ENCODE results near the gene KASH5. TPM values are rescaled to one million over a fixed set of nuclear protein-coding genes. Genes with fewer than 3 reads are reported as not detected.

The KASH5 gene
- total and polyA plus RNA-seq, 2 of the 13 experiments (the other 11 are each of a cell fraction or from before 2014, with no cell fraction given), result not detected

- TF ChIP-seq SETDB1 (CRISPR knock-in tag; IDR thresholded peaks at IDR 0.05; ENCODE audit: borderline replicate concordance), result no peak
- TF ChIP-seq ZMAT5 (CRISPR knock-in tag; IDR thresholded peaks at IDR 0.05; ENCODE audit: borderline replicate concordance, low read depth), result no peak
- TF ChIP-seq TBP (CRISPR knock-in tag; IDR thresholded peaks at IDR 0.05), result no peak
- TF ChIP-seq ZNF816 (CRISPR knock-in tag; IDR thresholded peaks at IDR 0.05; ENCODE audit: borderline replicate concordance), result no peak
- TF ChIP-seq ATM (IDR thresholded peaks at IDR 0.05; ENCODE audit: borderline replicate concordance), result no peak
- TF ChIP-seq SIX1 (CRISPR knock-in tag; IDR thresholded peaks at IDR 0.05; ENCODE audit: borderline replicate concordance), result no peak
- TF ChIP-seq ARID3A (IDR thresholded peaks at IDR 0.05; ENCODE audit: low read depth, low read length), result no peak
- TF ChIP-seq ZNF672 (CRISPR knock-in tag; IDR thresholded peaks at IDR 0.05), result no peak
- no peak for TF ChIP-seq ZBTB39 (CRISPR knock-in tag; IDR thresholded peaks at IDR 0.05)
- no peak; the same call in 1 of the 2 replicates for TF ChIP-seq ZBTB38 (CRISPR knock-in tag; IDR thresholded peaks at IDR 0.05)
- no peak for TF ChIP-seq ZNF780A (CRISPR knock-in tag; IDR thresholded peaks at IDR 0.05)
- TF ChIP-seq ZNF782 (CRISPR knock-in tag; IDR thresholded peaks at IDR 0.05; ENCODE audit: borderline replicate concordance), result no peak
- TF ChIP-seq CAMTA2 (CRISPR knock-in tag; IDR thresholded peaks at IDR 0.05; ENCODE audit: borderline replicate concordance), result peak; percentile 77
- peak; percentile 40; the same call in 1 of the 2 replicates for TF ChIP-seq BCL3 (CRISPR knock-in tag; IDR thresholded peaks at IDR 0.05)
- no peak for TF ChIP-seq CCDC6 (CRISPR knock-in tag; IDR thresholded peaks at IDR 0.05)
- TF ChIP-seq ARID2 (CRISPR knock-in tag; IDR thresholded peaks at IDR 0.05; ENCODE audit: borderline replicate concordance), result no peak
- TF ChIP-seq ZSCAN12 (CRISPR knock-in tag; IDR thresholded peaks at IDR 0.05), result no peak
- TF ChIP-seq ZNF761 (CRISPR knock-in tag; conservative IDR thresholded peaks at IDR 0.05), result no peak
- no peak for TF ChIP-seq NCOR1 (IDR thresholded peaks at IDR 0.05; ENCODE audit: borderline replicate concordance, low read length)
- no peak for TF ChIP-seq ZNF34 (CRISPR knock-in tag; IDR thresholded peaks at IDR 0.05; ENCODE audit: borderline replicate concordance)
- TF ChIP-seq ZNF572 (CRISPR knock-in tag; IDR thresholded peaks at IDR 0.05), result no peak; the same call in 1 of the 2 replicates
- peak; percentile 1; the same call in 1 of the 2 replicates for TF ChIP-seq RCOR2 (CRISPR knock-in tag; IDR thresholded peaks at IDR 0.05)
- TF ChIP-seq NR2F6 (IDR thresholded peaks at IDR 0.05), result no peak
- no peak for TF ChIP-seq NR2F6 (CRISPR knock-in tag; IDR thresholded peaks at IDR 0.05)
- no peak; the same call in 1 of the 2 replicates for TF ChIP-seq ADNP (CRISPR knock-in tag; IDR thresholded peaks at IDR 0.05)
- no peak for TF ChIP-seq RORA (CRISPR knock-in tag; IDR thresholded peaks at IDR 0.05)
- TF ChIP-seq NFE2L2 (IDR thresholded peaks at IDR 0.05; ENCODE audit: low read length), result no peak
Measured at GRCh38 chr19:49453013-49453756, 65.1 kb downstream of the KASH5 start, which contains the start of gene ALDH16A1 (continued).

Measured in HepG2 (cell line).